ENCODE data around the gene DNAH14. TPM values are rescaled to one million over a fixed set of nuclear protein-coding genes. Genes with fewer than 3 reads are reported as not detected.

The DNAH14 gene
- total and polyA plus RNA-seq, 2 of the 8 experiments (the other 6 are each of a cell fraction or from before 2014, with no cell fraction given): 8.4 to 40.7 TPM

DNA sequence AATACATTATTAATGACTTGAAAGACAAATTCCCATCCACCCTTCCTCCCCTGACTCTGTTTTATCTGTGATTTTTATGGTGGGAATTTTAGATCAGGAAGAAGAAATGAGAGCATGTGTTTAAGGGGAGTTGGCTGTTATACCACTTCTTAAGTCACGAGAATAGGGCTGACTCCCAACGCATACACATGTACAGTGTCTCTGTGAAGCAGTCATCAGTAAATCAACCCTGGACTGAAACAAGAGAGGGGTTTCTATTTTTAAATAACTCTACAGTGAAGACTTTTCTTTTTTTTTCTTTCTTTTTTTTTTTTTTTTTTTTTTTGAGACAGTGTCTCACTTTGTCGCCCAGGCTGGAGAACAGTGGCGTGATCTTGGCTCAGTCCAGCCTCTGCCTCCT, 392.3 kb downstream of the DNAH14 start (continued):
- TF ChIP-seq PHF8 (conservative IDR thresholded peaks at IDR 0.05; ENCODE audit: low read depth, low read length): no peak
- no peak for TF ChIP-seq MAFK (IDR thresholded peaks at IDR 0.05; ENCODE audit: low read depth, low read length)
- no peak for TF ChIP-seq TCF12 (IDR thresholded peaks at IDR 0.05; ENCODE audit: low read depth, low read length)

Measured in H1 (cell line).